PFSK-1 (cell line): ENCODE measurements around the gene SLC25A51.

Source experiments
- SIN3A ChIP-seq: IDR thresholded peaks from 2 replicates; pipeline ENCODE4 v1.6.1; 2012; ENCODE audit warnings: mild to moderate bottlenecking, low read length, moderate library complexity, borderline replicate concordance; ENCODE audit not compliant: insufficient read depth
- TAF1 ChIP-seq: IDR thresholded peaks from 2 replicates; pipeline ENCODE4 v1.6.1; 2012; ENCODE audit warnings: low read length, control low read depth, borderline replicate concordance; ENCODE audit not compliant: insufficient read depth
- TF ChIP-seq, protein P1 (sequence below), 2 experiments: IDR thresholded peaks; 2 replicates each; pipeline versions ENCODE4 v1.6.1 to v1.8.0; 2011 to 2012; ENCODE audit warnings: low read depth in 2 of 2, low read length in 2 of 2, control low read depth in 1 of 2, inconsistent platforms in 1 of 2, mild to moderate bottlenecking in 1 of 2, moderate library complexity in 1 of 2; ENCODE audit not compliant: insufficient read depth in 1 of 2

GRCh38 chr9:37950561-37950960 is 46.6 kb upstream of the SLC25A51 start:
- TF ChIP-seq, protein P1, sequence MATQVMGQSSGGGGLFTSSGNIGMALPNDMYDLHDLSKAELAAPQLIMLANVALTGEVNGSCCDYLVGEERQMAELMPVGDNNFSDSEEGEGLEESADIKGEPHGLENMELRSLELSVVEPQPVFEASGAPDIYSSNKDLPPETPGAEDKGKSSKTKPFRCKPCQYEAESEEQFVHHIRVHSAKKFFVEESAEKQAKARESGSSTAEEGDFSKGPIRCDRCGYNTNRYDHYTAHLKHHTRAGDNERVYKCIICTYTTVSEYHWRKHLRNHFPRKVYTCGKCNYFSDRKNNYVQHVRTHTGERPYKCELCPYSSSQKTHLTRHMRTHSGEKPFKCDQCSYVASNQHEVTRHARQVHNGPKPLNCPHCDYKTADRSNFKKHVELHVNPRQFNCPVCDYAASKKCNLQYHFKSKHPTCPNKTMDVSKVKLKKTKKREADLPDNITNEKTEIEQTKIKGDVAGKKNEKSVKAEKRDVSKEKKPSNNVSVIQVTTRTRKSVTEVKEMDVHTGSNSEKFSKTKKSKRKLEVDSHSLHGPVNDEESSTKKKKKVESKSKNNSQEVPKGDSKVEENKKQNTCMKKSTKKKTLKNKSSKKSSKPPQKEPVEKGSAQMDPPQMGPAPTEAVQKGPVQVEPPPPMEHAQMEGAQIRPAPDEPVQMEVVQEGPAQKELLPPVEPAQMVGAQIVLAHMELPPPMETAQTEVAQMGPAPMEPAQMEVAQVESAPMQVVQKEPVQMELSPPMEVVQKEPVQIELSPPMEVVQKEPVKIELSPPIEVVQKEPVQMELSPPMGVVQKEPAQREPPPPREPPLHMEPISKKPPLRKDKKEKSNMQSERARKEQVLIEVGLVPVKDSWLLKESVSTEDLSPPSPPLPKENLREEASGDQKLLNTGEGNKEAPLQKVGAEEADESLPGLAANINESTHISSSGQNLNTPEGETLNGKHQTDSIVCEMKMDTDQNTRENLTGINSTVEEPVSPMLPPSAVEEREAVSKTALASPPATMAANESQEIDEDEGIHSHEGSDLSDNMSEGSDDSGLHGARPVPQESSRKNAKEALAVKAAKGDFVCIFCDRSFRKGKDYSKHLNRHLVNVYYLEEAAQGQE (IDR thresholded peaks at IDR 0.05; ENCODE audit: insufficient read depth in 1 of 2, low read depth in 2 of 2, low read length in 2 of 2), result no peak
- TF ChIP-seq TAF1 (no peak), SIN3A (no peak)
